Pancreas (tissue), 10 donors: ENCODE data around the gene FADS1. TPM values are rescaled to one million over a fixed set of nuclear protein-coding genes. Genes with fewer than 3 reads are reported as not detected.
A peak's percentile ranks its signal among the peaks of the same experiment; 100 is the strongest.

ENCODE experiments used
- ATAC-seq, 4 donors: fragments of 200-7000 bp; cut with Tn5 transposase; one replicate each; pipeline versions ENCODE4 v1.8.0 to v1.9.1; 2020; ENCODE audit warnings: mild to moderate bottlenecking in 4 of 4, moderate library complexity in 4 of 4
- DNase-seq, 6 donors: peaks; one replicate each; pipeline ENCODE4 v3.0.0-alpha.2; 2020
- FAIRE-seq: peaks from 2 replicates; lab custom pipeline; 2012; peaks lifted over from hg19 to GRCh38; lab: Jason Lieb, UNC
- H3K27ac ChIP-seq, 4 donors: fragments of 200-600 bp; sonication (generic); 1 replicate in 3 of 4; 2 replicates in 1 of 4; pipeline versions ENCODE4 v1.5.0 to v1.8.0; 2020
- H3K27me3 ChIP-seq, 4 donors: fragments of 200-600 bp; one replicate each; pipeline ENCODE4 v1.8.0; 2021
- H3K36me3 ChIP-seq, 3 donors: fragments of 200-600 bp; sonication (generic) in 1 of 3; one replicate each; pipeline versions ENCODE4 v1.5.0 to v1.8.0; 2020 to 2021
- H3K4me1 ChIP-seq, 3 donors: fragments of 200-600 bp; one replicate each; pipeline ENCODE4 v1.8.0; 2021
- H3K4me3 ChIP-seq, 4 donors: fragments of 200-600 bp; sonication (generic) in 2 of 4; one replicate each; pipeline versions ENCODE4 v1.5.0 to v1.8.0; 2020 to 2021
- H3K9me3 ChIP-seq, 4 donors: fragments of 200-600 bp; one replicate each; pipeline ENCODE4 v1.8.0; 2021
- WGBS, 2 donors: extraction: QIAGEN DNeasy Blood & Tissue Kit; methylation state at CpG; one replicate each; pipeline ENCODE4 v1.1.7; 2013; 5-methylcytosine and 5-hydroxymethylcytosine counted together
- intact Hi-C, 3 donors: fragments of 100-400 bp; cut with DNase I; formaldehyde crosslinking; loops; one replicate each; pipeline versions ENCODE4 v1.11.1 to v1.14.2; 2022
- polyA plus RNA-seq, 2 donors: library from polyadenylated mRNA; stranded (reverse); fragments of 200-250 nt; gene quantifications; one replicate each; pipeline ENCODE4 v1.2.3, GENCODE V29; 2013
- total RNA-seq, 6 donors: library from RNA; stranded (reverse); fragmentation: NEBNext Ultra II Directional in 4 of 6; extraction: Animal tissue kit (Norgen Biotek cat#: 25700) in 4 of 6; gene quantifications; one replicate each; pipeline versions ENCODE4 v1.2.1 to v1.2.4, GENCODE V29; 2021 to 2023
- TF ChIP-seq, protein P1 (sequence below), 4 donors: fragments of 200-600 bp; sonication (generic) in 3 of 4; IDR thresholded peaks; one replicate each; pipeline versions ENCODE4 v1.5.0 to v1.8.0; 2021; ENCODE audit warnings: antibody characterized with exemption in 4 of 4
- donor health status: healthy with polysubstance abuse.
- donor health status: DM: no; HTN: no; CAD: no; lungs with moderate emphysema.
- donor health status: DM: no; HTN: no; CAD: no.
- donor health status: control.
- donor health status: control.
- donor health status: Bipolar disorder and iron deficiency.
- donor health status: DM: yes; HTN: yes; CAD: no.
- donor health status: DM: no; HTN: no; CAD: no.
- donor health status: DM: no; HTN: no; CAD: no.
- donor health status: DM: yes; HTN: yes; CAD: no.

Gene FADS1
- total and polyA plus RNA-seq, 8 donors = 2.3 to 15.1 (median 5.4) TPM

DNA sequence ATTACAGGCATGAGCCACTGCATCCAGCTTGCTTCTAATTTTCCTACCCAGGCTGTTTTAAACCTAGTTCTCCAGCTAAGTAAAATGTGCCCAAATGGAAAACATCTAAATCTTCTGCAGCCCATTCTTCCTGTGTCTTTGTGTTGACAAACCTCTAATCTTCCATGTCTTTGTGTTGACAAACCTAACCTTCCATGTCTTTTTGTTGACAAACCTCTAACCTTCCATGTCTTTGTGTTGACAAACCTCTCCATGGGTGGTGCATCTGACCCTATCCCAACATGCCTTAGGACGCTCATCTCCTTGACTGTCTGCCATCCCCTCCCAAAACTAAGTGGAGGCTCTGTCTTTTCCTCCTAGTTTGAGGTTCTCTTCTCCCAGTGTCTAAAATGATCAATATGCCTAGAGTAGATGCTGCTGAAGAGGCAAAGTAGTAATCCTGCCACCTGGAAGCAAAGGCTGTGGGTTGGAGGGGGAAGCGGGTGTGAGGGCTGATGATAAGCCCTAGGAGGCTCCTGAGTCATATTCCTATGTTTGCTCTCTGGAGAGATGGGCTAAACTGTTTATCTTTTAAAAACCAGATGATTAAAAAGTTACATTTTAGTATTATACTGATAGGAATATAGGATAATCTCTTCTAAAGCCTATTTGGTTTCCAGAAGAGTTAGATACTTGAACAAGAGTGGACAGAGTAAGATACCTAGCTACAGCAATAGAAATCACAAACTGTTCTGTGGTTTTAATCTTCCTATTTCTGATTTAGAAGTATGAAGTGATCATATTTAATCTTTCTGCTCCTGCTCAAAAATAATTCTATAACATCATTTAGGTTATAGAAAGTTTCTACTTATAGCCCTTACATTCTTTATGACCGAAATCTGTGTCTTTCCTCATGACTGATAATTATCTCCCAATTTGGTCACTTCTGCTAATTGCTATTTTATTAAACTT, 16.2 kb downstream of the FADS1 start:
- ATAC-seq = no peak
- no peak overlapping the region for H3K4me3 ChIP-seq
- no peaks in the 10 kb centered on the region for H3K36me3 ChIP-seq
- H3K4me1 ChIP-seq = no peaks in the 10 kb centered on the region
- no peak for FAIRE-seq
- no peaks in the 10 kb centered on the region for H3K9me3 ChIP-seq
- WGBS, 2 donors = 90 to 92% methylated on average over 3 of the region's 3 CpGs
- H3K27ac ChIP-seq = no peak overlapping the region
- intact Hi-C loops = loop anchor here (5.0 to 10.0 kb wide), 6 partner anchors 94 to 314 kb away; partner anchors contain the start of genes BEST1 (in 1 of the 3) and FADS3 (in 1 of the 3)
- H3K27me3 ChIP-seq = no peaks in the 10 kb centered on the region
- TF ChIP-seq, protein P1, sequence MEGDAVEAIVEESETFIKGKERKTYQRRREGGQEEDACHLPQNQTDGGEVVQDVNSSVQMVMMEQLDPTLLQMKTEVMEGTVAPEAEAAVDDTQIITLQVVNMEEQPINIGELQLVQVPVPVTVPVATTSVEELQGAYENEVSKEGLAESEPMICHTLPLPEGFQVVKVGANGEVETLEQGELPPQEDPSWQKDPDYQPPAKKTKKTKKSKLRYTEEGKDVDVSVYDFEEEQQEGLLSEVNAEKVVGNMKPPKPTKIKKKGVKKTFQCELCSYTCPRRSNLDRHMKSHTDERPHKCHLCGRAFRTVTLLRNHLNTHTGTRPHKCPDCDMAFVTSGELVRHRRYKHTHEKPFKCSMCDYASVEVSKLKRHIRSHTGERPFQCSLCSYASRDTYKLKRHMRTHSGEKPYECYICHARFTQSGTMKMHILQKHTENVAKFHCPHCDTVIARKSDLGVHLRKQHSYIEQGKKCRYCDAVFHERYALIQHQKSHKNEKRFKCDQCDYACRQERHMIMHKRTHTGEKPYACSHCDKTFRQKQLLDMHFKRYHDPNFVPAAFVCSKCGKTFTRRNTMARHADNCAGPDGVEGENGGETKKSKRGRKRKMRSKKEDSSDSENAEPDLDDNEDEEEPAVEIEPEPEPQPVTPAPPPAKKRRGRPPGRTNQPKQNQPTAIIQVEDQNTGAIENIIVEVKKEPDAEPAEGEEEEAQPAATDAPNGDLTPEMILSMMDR (IDR thresholded peaks at IDR 0.05) = no peak
- DNase-seq = no peak

DNA sequence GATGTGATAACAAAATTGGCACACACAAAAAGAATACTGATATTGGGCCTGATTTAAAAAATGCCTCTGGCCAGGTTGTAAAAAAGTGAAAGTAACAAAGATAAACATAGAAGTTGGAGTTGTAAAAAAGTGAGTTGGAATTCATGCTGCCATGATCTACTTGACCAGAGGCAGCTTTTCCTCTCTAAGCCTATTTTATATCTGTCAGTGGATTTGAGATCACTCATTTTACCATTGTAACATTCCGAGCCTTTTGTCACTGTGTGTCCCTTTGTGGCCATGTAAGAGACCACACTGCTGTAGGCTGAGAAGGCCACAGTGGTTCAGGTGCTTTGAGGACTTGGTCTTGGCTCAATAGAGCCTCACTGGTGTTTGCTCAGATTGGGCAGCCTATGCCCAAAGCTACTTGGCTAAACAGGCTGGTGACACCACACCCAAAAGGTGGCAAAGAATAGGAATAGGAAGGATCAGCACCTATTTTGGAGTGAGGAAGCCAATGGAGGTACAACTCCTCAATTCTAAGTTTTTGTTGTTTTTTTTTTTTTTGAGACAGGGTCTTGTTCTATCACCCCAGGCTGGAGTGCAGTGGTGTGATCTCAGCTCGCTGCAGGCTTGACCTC, 17.0 kb downstream of the FADS1 start:
- no peak for FAIRE-seq
- 100% methylated on average over 2 of the region's 2 CpGs for WGBS, 2 donors

GRCh38 chr11:61797263-61797944, 19.4 kb downstream of the FADS1 start:
- H3K36me3 ChIP-seq = no peaks in the 10 kb centered on the region
- ATAC-seq = peak in 3 of 4 donors; percentile 50 to 60 (median 59)
- TF ChIP-seq, protein P1 (IDR thresholded peaks at IDR 0.05) = peak; percentile 53 to 72 (median 67)
- peak in 5 of 6 donors; percentile 57 to 81 (median 68) for DNase-seq
- no peak overlapping the region for H3K4me3 ChIP-seq
- intact Hi-C loops = no loop called here
- H3K9me3 ChIP-seq = no peaks in the 10 kb centered on the region
- WGBS, 2 donors = 18 to 21% methylated on average over 3 of the region's 3 CpGs
- FAIRE-seq = peak; percentile 9
- H3K27ac ChIP-seq = no peak overlapping the region
- H3K27me3 ChIP-seq = no peaks in the 10 kb centered on the region
- H3K4me1 ChIP-seq = peaks cover 0 to 9% (median 0%) of the 10 kb centered on the region in 3 donors

More for the DNA sequence above, 17.0 kb downstream of the FADS1 start:
- Histone ChIP-seq H3K4me1 (no peaks in the 10 kb centered on the region), H3K36me3 (no peaks in the 10 kb centered on the region), H3K9me3 (no peaks in the 10 kb centered on the region), H3K27me3 (no peaks in the 10 kb centered on the region), H3K4me3 (no peak overlapping the region), H3K27ac (no peak overlapping the region)
- intact Hi-C loops = loop anchor here (5.0 to 10.0 kb wide), 6 partner anchors 95 to 315 kb away; partner anchors contain the start of genes BEST1 (in 1 of the 3) and FADS3 (in 1 of the 3)
- ATAC-seq = no peak
- peak in 1 of 6 donors; percentile 16 for DNase-seq
- TF ChIP-seq, protein P1 (IDR thresholded peaks at IDR 0.05) = no peak

DNA sequence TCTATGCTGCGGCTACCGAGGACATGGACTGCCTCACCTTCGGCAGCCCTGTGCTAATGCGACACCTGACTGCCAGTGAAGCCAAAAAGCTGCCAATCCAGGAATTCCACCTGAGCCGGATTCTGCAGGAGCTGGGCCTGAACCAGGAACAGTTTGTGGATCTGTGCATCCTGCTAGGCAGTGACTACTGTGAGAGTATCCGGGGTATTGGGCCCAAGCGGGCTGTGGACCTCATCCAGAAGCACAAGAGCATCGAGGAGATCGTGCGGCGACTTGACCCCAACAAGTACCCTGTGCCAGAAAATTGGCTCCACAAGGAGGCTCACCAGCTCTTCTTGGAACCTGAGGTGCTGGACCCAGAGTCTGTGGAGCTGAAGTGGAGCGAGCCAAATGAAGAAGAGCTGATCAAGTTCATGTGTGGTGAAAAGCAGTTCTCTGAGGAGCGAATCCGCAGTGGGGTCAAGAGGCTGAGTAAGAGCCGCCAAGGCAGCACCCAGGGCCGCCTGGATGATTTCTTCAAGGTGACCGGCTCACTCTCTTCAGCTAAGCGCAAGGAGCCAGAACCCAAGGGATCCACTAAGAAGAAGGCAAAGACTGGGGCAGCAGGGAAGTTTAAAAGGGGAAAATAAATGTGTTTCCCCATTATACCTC, 20.8 kb downstream of the FADS1 start:
- no peak for DNase-seq
- H3K27me3 ChIP-seq = no peaks in the 10 kb centered on the region

More for the DNA sequence above, 20.8 kb downstream of the FADS1 start:
- no peaks in the 10 kb centered on the region for H3K36me3 ChIP-seq
- TF ChIP-seq, protein P1 (IDR thresholded peaks at IDR 0.05) = no peak
- intact Hi-C loops = no loop called here
- FAIRE-seq (no peak), ATAC-seq (no peak)
- H3K4me3 ChIP-seq = no peak overlapping the region
- peaks cover 0 to 16% (median 0%) of the 10 kb centered on the region in 3 donors for H3K4me1 ChIP-seq
- WGBS, 2 donors = 84 to 87% methylated on average over 18 of the region's 18 CpGs
- H3K27ac ChIP-seq = no peak overlapping the region
- H3K9me3 ChIP-seq = no peaks in the 10 kb centered on the region
